ENCODE measurements around the gene ULBP3. TPM values are rescaled to one million over a fixed set of nuclear protein-coding genes. Genes with fewer than 3 reads are reported as not detected.

The ULBP3 gene
- 27.3 and 36.4 TPM in 2 replicates for total RNA-seq (2014; rRNA removed; shearing (Covaris generic))

- peak; percentile 100 for DNase-seq (ENCODE audit: low read depth)
Measured at GRCh38 chr6:150068720-150069648, at the start of gene ULBP3. TSS of gene ULBP3 (minus strand) at chr6:150069121. CDS start at chr6:150069066, 55 bp downstream.

DNA sequence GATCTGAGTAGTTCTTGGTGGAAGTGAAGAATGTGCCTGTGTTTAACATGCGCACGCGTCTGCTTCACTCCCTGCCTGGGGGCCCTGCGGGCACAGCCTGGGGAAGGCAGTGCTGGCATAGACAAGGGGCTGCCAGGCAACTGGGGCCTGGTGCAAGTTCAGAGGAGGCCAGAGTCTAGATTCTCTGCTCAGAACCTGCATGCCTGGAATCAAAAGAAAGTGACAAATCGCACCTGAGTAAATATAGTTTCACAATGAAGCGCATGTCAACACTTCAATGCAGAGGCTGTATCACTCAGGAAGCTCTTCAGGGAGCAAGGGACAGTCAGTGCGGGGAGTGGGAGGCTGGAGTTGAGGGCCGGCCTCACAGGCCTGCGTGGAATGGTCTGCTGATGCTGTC, 49.7 kb upstream of the ULBP3 start:
- DNase-seq (ENCODE audit: low read depth), result no peak

- no peak for DNase-seq (ENCODE audit: low read depth)
Measured at GRCh38 chr6:150118203-150118602, 49.3 kb upstream of the ULBP3 start.

- no peak for DNase-seq (ENCODE audit: low read depth)
Measured at GRCh38 chr6:150116200-150116800, 47.4 kb upstream of the ULBP3 start.

DNA sequence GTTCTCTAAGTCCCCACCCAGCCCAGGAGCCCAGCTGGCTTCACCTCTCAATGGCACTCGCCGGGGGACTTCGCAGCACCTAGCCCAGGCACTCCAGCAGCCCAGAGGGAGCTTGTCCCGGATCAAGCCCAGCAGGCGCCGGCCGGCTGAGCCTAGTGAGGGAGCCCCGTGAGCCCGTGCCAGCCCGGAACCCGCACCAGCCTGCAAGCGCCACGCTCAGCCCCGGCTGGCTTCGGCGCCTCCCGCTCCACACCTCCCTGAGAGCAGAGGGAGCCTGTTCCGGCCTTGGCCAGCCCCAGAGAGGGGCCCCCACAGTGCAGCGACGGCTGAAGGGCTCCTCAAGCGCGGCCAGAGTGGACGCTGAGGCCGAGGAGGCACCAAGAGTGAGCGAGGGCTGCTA, 46.8 kb upstream of the ULBP3 start:
- DNase-seq (ENCODE audit: low read depth), result no peak

DNA sequence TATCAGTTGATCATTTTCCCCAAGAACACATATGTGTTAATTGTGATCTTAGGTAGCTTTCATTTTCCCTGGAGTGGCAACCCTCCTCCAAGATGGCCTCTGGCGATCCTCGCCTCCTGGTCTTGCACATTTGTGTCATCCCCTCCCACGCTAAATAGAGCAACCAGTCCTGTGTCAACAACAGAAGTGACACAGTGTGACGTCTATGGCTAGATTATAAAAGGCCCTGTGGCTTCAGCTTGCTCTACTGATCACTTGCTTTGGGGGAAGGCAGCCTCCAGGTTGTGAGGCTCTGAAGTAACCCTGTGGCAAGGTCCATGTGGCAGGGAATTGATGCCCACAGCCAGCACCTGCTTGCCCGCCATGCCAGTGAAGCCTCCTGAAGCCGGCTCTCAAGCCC, 43.3 kb upstream of the ULBP3 start:
- no peak for DNase-seq (ENCODE audit: low read depth)

DNA sequence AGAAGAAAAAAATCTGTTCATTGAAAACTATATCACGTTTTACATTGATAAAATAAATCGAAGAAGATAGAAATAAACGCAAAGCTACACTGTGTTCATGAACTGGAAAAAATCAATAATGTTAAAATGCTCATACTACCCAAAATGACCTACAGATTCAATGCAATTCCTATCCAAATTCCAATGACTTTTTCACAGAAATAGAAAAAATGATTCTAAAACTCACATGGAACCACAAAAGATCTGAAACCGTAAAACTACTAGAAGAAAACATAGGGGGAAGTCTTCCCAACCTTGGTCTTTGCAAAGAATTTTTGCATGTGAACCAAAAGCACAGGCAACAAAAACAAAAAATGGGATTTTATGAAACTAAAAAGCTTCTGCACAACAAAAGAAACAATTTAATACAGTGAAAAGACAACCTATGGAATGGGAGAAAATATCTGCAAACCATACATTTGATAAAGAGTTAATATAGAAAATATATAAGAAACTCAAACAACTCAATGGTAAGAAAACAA, 33.9 kb upstream of the ULBP3 start:
- no peak for DNase-seq (ENCODE audit: low read depth)

DNA sequence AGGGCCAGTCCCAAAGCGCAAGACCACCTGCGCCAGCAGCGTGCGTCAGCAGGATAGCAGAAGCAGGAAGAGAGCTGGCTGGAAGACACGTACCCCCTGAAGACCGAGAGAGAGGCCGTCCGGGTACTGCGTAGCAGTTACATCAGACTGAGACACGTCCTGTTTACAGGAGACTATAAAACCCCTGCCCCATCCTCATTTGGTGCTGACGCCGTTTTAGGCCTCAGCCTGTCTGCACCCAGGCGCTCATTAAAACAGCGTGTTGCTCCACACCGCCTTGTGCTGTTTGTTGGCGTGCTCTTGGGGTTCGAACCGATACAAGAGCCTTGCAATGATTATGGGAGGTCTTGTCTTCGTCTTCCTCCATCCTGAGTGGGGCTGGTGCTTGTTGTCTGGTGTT, 31.8 kb upstream of the ULBP3 start:
- DNase-seq (ENCODE audit: low read depth), result no peak

DNA sequence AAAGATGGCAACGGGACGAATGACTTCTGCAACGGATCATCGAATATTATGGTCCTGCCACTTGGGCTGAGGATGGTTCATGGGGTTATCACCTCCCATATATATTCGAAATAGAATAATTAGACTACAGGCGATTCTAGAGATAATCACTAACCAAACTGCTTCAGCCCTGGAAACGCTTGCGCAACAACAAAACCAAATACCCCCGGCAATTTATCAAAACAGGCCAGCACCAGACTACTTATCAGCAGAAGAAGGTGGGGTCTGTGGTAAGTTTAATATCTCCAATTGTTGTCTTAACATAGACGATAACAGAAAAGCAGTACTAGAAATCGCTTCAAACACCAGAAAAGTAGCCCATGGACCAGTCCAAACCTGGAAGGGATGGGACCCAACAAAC, 31.0 kb upstream of the ULBP3 start:
- DNase-seq (ENCODE audit: low read depth), result no peak

DNA sequence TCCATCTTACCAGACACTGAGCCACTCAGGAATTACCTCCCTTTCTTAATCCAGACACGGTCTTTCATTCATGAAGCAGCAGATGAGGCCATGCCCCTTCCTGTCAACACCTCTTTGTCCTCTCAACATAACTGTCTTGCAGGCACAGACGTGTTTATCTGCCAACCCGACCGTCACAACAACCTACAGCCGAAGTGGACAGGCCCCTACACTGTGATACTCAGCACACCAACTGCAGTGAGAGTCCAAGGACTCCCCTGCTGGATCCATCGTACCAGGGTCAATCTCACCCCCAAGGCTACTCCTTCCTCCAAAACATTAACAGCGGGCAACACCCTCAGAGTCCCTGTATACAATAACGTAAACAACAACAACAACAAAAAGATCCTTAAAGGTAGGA, 30.6 kb upstream of the ULBP3 start:
- no peak for DNase-seq (ENCODE audit: low read depth)

- DNase-seq (ENCODE audit: low read depth), result no peak
Measured at GRCh38 chr6:150098155-150098554, 29.2 kb upstream of the ULBP3 start.

GRCh38 chr6:150093397-150093796, 24.5 kb upstream of the ULBP3 start:
- DNase-seq (ENCODE audit: low read depth), result no peak

DNA sequence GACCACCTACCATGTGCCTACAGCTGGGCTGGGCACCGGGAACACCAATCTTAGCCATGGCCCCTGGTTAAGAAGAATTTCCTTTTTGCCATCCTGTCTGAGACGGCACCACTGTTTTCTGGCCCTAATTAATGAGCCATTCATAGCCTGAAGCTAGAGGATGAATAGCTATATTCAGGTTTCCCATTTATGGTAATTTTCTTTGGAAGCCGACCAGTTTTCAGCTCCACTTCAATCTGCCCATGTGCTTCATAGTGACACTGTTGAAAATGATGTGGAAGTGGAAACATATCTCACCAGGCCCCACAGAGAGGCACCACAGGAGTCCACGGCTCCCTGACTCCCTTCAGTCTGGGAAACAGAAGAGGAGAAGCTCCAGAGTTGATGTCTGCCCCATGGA, 22.6 kb upstream of the ULBP3 start:
- DNase-seq (ENCODE audit: low read depth), result no peak

DNA sequence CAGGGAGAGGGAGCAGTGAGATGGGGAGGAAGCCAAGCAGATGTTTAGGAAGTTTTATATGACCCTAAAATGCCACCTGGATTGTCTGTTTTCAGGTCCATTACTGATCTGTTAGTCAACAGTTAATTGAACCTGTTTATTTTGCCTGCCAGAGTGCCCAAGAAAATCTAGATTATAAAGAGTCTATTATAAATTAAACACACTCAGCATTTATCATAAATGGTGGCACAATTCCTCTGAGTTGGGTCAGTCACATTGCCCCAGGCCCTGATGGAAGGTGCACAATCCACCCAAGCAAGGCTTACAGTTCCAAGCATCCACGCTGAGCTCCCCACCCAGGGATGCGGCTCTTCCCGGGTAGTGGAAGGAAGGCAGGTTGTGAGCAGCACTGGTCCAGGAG, 21.4 kb upstream of the ULBP3 start:
- no peak for DNase-seq (ENCODE audit: low read depth)

DNA sequence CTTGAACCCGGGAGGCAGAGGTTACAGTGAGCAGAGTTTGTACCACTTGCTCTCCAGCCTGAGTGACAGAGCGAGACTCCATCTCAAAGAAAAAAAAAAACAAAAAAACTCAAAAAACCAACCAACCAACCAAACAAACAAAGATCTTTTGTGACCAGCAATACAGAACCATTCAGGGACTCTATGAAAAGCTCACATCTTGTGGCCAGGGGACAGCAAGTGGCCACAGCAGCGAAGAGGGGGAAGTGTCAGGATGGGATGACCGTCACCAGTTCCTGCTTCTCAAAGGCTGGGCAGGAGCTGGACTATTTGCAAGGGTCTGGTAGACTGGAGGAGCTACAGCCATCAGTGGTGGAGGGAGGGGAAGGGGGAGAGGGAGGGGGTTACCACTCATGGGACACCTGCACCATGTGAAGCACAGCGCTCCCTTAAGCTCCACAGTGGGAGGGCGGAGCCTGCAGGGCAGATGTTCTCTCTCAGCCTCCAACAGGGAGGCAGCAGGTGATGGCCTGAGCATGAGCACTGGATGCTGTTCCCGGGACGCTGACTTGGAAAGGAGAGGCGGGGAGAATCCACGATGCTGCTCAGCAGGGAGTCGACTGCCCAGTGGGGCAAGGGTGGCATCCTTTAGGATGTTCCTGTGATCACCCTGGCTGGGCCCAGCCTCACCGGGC, 19.7 kb upstream of the ULBP3 start:
- no peak for DNase-seq (ENCODE audit: low read depth)

DNA sequence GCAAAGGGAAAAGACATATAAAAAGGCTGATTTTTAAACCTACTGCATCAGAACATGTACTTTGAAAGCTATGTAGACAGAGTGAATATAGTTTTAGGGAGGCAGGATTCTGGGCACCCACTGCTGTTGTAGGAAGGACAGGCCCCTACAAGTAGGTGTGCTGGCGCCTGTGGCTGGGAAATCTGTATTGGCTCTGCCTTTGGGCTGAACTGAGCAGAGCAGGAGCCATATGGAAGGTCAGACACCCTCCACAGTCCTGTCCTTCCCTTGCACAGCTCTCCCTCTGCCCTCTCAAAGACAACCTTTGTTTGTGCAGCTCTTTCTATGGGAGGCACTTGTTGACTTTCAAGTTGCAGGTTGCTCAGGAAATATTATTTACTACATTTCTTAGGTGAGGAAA, 18.4 kb upstream of the ULBP3 start:
- no peak for DNase-seq (ENCODE audit: low read depth)

DNA sequence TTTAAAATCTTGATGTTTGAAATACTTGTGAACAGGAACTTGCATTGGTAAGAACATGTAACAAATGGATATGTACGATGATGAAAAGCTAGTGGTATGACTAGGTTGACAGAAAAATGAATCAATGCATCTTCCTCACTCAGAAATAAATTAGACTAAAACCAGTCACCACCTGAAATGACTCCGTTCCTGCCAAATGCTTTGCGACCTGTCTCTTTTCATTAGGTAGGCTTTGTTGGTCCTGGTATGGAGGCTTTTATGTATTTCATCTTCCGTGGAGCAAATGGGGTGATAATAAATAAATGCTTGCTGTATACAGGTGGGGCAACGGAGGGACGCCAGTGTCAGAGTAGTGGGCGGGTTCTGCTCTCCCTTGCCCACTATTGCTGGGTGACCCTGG, 17.1 kb upstream of the ULBP3 start:
- DNase-seq (ENCODE audit: low read depth), result no peak

GRCh38 chr6:150084426-150084825, 15.5 kb upstream of the ULBP3 start:
- DNase-seq (ENCODE audit: low read depth), result no peak

DNA sequence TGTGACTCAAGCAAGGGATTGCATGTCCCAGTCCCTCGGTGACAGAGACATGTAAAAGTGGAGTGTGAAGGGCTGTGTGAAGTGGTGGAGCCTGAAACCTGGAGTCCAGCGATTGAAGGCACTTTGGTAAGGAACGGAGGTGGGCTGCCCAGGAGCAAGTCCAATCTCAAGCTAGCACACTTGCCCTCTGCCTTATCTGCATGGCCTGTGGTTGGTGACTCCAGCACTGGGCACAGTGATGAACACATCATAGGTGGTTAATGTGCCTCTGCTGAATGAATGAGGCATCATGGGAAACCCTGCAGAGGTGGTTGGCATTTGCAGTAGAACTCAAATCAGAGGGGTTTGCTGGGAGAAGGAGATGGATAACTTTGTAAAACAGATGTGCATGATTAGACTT, 14.9 kb upstream of the ULBP3 start:
- no peak for DNase-seq (ENCODE audit: low read depth)

- DNase-seq (ENCODE audit: low read depth), result no peak
Measured at GRCh38 chr6:150081702-150082101, 12.8 kb upstream of the ULBP3 start.

DNA sequence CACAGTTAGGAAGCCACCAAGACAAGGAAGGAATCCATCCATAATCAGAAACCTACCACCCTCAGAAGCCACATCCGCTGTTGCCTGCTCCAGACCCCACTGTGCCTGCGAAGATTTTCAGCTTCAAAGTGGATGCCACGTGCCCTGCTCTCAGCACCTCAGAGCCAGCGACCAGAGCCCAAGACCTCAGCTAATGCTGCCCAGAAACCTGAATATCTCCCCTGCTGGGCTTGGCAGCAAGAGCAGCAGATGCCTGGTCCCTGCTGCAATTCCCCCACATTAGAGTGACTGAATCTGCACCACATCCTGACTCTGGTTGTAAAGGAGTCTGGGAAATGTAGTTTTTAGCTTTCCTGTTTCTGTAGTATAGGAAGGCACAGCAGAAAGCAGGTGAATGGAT, 10.7 kb upstream of the ULBP3 start:
- peak; percentile 80 for DNase-seq (ENCODE audit: low read depth)

GRCh38 chr6:150078788-150079187, 9.9 kb upstream of the ULBP3 start:
- peak; percentile 86 for DNase-seq (ENCODE audit: low read depth)
